Activated T-cell treated with anti-CD3 and anti-CD28 coated beads, Interleukin-2, amount 50 U/mL, for 4 hours (primary cell): Measurements from ENCODE around the gene LHFPL6. TPM values are rescaled to one million over a fixed set of nuclear protein-coding genes. Genes with fewer than 3 reads are reported as not detected.

ENCODE experiments used
- ATAC-seq, 2 donors: fragments of 200-7000 bp; cut with Tn5 transposase; one replicate each; pipeline ENCODE4 v1.10.0; 2021
- DNase-seq: peaks from one replicate; pipeline ENCODE4 v3.0.0-alpha.2; 2020
- H3K27me3 Mint-ChIP-seq: one replicate; pipeline ENCODE4 v1.8.0; 2021; ENCODE audit warnings: low read depth, mixed read lengths
- H3K36me3 Mint-ChIP-seq: one replicate; pipeline ENCODE4 v1.8.0; 2022; ENCODE audit warnings: mixed read lengths; ENCODE audit not compliant: insufficient read depth
- H3K4me1 Mint-ChIP-seq: one replicate; pipeline ENCODE4 v1.8.0; 2021; ENCODE audit warnings: low read depth, mixed read lengths
- H3K4me3 Mint-ChIP-seq: one replicate; pipeline ENCODE4 v1.8.0; 2021; ENCODE audit warnings: mild to moderate bottlenecking, moderate library complexity, mixed read lengths
- H3K9me3 Mint-ChIP-seq: one replicate; pipeline ENCODE4 v1.8.0; 2021; ENCODE audit warnings: mixed read lengths
- total RNA-seq, 3 donors: library from RNA; stranded (reverse); gene quantifications; one replicate each; pipeline ENCODE4 v1.2.1, GENCODE V29; 2021

Gene LHFPL6
- total RNA-seq, 3 donors from 2014 or later: 1.0 to 4.3 (median 4.3) TPM

- Mint-ChIP-seq H3K36me3 (no peaks in the 10 kb centered on the region), H3K4me3 (no peak overlapping the region), H3K27me3 (peaks cover 24% of the 10 kb centered on the region), H3K4me1 (no peaks in the 10 kb centered on the region), H3K9me3 (peaks cover 3% of the 10 kb centered on the region)
- DNase-seq (no peak), ATAC-seq (no peak)
These were observed 169.3 kb downstream of the LHFPL6 start for GRCh38 chr13:39433651-39434050.

- ATAC-seq: no peak
- Mint-ChIP-seq H3K4me3 (no peak overlapping the region), H3K27me3 (peaks cover 24% of the 10 kb centered on the region), H3K36me3 (no peaks in the 10 kb centered on the region), H3K4me1 (no peaks in the 10 kb centered on the region), H3K9me3 (peaks cover 3% of the 10 kb centered on the region)
- DNase-seq: no peak
These were observed 170.8 kb downstream of the LHFPL6 start for GRCh38 chr13:39432196-39432595.

- H3K9me3 Mint-ChIP-seq: no peaks in the 10 kb centered on the region
- peaks cover 3% of the 10 kb centered on the region for H3K27me3 Mint-ChIP-seq
- no peak for ATAC-seq
- DNase-seq: no peak
- H3K4me3 Mint-ChIP-seq: no peak overlapping the region
- H3K4me1 Mint-ChIP-seq: no peaks in the 10 kb centered on the region
- H3K36me3 Mint-ChIP-seq: no peaks in the 10 kb centered on the region
These were observed 180.0 kb downstream of the LHFPL6 start for GRCh38 chr13:39422845-39423565.

GRCh38 chr13:39419876-39420275 lies 183.1 kb downstream of the LHFPL6 start:
- no peak for ATAC-seq
- no peak for DNase-seq
- H3K27me3 Mint-ChIP-seq: peaks cover 5% of the 10 kb centered on the region
- H3K36me3 Mint-ChIP-seq: no peaks in the 10 kb centered on the region
- no peaks in the 10 kb centered on the region for H3K4me1 Mint-ChIP-seq
- no peaks in the 10 kb centered on the region for H3K9me3 Mint-ChIP-seq
- no peak overlapping the region for H3K4me3 Mint-ChIP-seq

- H3K4me3 Mint-ChIP-seq: no peak overlapping the region
- no peak for ATAC-seq
- no peaks in the 10 kb centered on the region for H3K36me3 Mint-ChIP-seq
- no peaks in the 10 kb centered on the region for H3K9me3 Mint-ChIP-seq
- peaks cover 2% of the 10 kb centered on the region for H3K27me3 Mint-ChIP-seq
- no peak for DNase-seq
- H3K4me1 Mint-ChIP-seq: no peaks in the 10 kb centered on the region
These were observed 183.9 kb downstream of the LHFPL6 start for GRCh38 chr13:39419068-39419467.

- DNase-seq (no peak), ATAC-seq (no peak)
- H3K4me1 Mint-ChIP-seq: no peaks in the 10 kb centered on the region
- peaks cover 5% of the 10 kb centered on the region for H3K27me3 Mint-ChIP-seq
- no peaks in the 10 kb centered on the region for H3K36me3 Mint-ChIP-seq
- no peaks in the 10 kb centered on the region for H3K9me3 Mint-ChIP-seq
- no peak overlapping the region for H3K4me3 Mint-ChIP-seq
These were observed 184.6 kb downstream of the LHFPL6 start for GRCh38 chr13:39418424-39418823.

GRCh38 chr13:39417643-39418042 lies 185.3 kb downstream of the LHFPL6 start:
- ATAC-seq (no peak), DNase-seq (no peak)
- H3K9me3 Mint-ChIP-seq: no peaks in the 10 kb centered on the region
- no peaks in the 10 kb centered on the region for H3K4me1 Mint-ChIP-seq
- H3K4me3 Mint-ChIP-seq: no peak overlapping the region
- peaks cover 8% of the 10 kb centered on the region for H3K27me3 Mint-ChIP-seq
- no peaks in the 10 kb centered on the region for H3K36me3 Mint-ChIP-seq

- no peak for DNase-seq
- H3K4me1 Mint-ChIP-seq: no peaks in the 10 kb centered on the region
- no peak overlapping the region for H3K4me3 Mint-ChIP-seq
- peaks cover 8% of the 10 kb centered on the region for H3K27me3 Mint-ChIP-seq
- no peaks in the 10 kb centered on the region for H3K9me3 Mint-ChIP-seq
- no peaks in the 10 kb centered on the region for H3K36me3 Mint-ChIP-seq
- ATAC-seq: no peak
These were observed 185.9 kb downstream of the LHFPL6 start for GRCh38 chr13:39417131-39417530.

GRCh38 chr13:39415008-39415802 lies 187.8 kb downstream of the LHFPL6 start:
- no peaks in the 10 kb centered on the region for H3K4me1 Mint-ChIP-seq
- ATAC-seq: no peak
- DNase-seq: no peak
- H3K27me3 Mint-ChIP-seq: peaks cover 8% of the 10 kb centered on the region
- no peaks in the 10 kb centered on the region for H3K36me3 Mint-ChIP-seq
- H3K9me3 Mint-ChIP-seq: no peaks in the 10 kb centered on the region
- H3K4me3 Mint-ChIP-seq: no peak overlapping the region

GRCh38 chr13:39414339-39414738 lies 188.7 kb downstream of the LHFPL6 start:
- Mint-ChIP-seq H3K27me3 (peaks cover 8% of the 10 kb centered on the region), H3K4me3 (no peak overlapping the region), H3K4me1 (no peaks in the 10 kb centered on the region), H3K36me3 (no peaks in the 10 kb centered on the region), H3K9me3 (no peaks in the 10 kb centered on the region)
- no peak for ATAC-seq
- DNase-seq: no peak

GRCh38 chr13:39411511-39411910 lies 191.5 kb downstream of the LHFPL6 start:
- no peaks in the 10 kb centered on the region for H3K36me3 Mint-ChIP-seq
- ATAC-seq: no peak

GRCh38 chr13:39410964-39411363 lies 192.0 kb downstream of the LHFPL6 start:
- Mint-ChIP-seq H3K36me3 (no peaks in the 10 kb centered on the region), H3K9me3 (no peaks in the 10 kb centered on the region), H3K27me3 (peaks cover 10% of the 10 kb centered on the region), H3K4me1 (no peaks in the 10 kb centered on the region), H3K4me3 (no peak overlapping the region)
- DNase-seq: no peak
- no peak for ATAC-seq

More at GRCh38 chr13:39411511-39411910, 191.5 kb downstream of the LHFPL6 start:
- Mint-ChIP-seq H3K9me3 (no peaks in the 10 kb centered on the region), H3K27me3 (peaks cover 10% of the 10 kb centered on the region), H3K4me3 (no peak overlapping the region), H3K4me1 (no peaks in the 10 kb centered on the region)
- DNase-seq: no peak

- Mint-ChIP-seq H3K36me3 (no peaks in the 10 kb centered on the region), H3K9me3 (no peaks in the 10 kb centered on the region), H3K4me3 (no peak overlapping the region), H3K27me3 (peaks cover 13% of the 10 kb centered on the region), H3K4me1 (no peaks in the 10 kb centered on the region)
- no peak for DNase-seq
- no peak for ATAC-seq
These were observed 192.7 kb downstream of the LHFPL6 start for GRCh38 chr13:39410096-39410901.

- Mint-ChIP-seq H3K27me3 (peaks cover 11% of the 10 kb centered on the region), H3K9me3 (no peaks in the 10 kb centered on the region), H3K4me3 (no peak overlapping the region), H3K4me1 (no peaks in the 10 kb centered on the region), H3K36me3 (no peaks in the 10 kb centered on the region)
- ATAC-seq (no peak), DNase-seq (no peak)
These were observed 194.5 kb downstream of the LHFPL6 start for GRCh38 chr13:39408512-39408911.
